ENCODE measurements around the gene STMND1. TPM values are rescaled to one million over a fixed set of nuclear protein-coding genes. Genes with fewer than 3 reads are reported as not detected.

The STMND1 gene
- total and polyA plus RNA-seq, 2 experiments from 2014 or later = 0.80 TPM; not detected in 1

GRCh38 chr6:17103715-17104114 is 1.9 kb downstream of the STMND1 start:
- Histone ChIP-seq H3K4me1 (ENCODE audit: insufficient read depth) (peaks cover 5% of the 10 kb centered on the region; the same call in 1 of the 2 replicates), H3K27me3 (ENCODE audit: insufficient read depth) (peaks cover 35% of the 10 kb centered on the region), H3F3A (replicated peaks; ENCODE audit: low read depth) (0 out of 2 replicates have a peak, but pooled peaks cover 5% of the 10 kb centered on the region), H2AFZ (no peak overlapping the region), H3K27ac (ENCODE audit: low read depth) (no peak overlapping the region), H3K4me3 (no peak overlapping the region), H4K20me1 (replicated peaks; ENCODE audit: insufficient read depth) (no peaks in the 10 kb centered on the region), H3K9me2 (ENCODE audit: insufficient read depth) (no peaks in the 10 kb centered on the region), H3K79me2 (replicated peaks; ENCODE audit: insufficient read depth) (no peaks in the 10 kb centered on the region), H3K4me2 (no peak overlapping the region), H3K36me3 (ENCODE audit: insufficient read depth) (no peaks in the 10 kb centered on the region)
- Mint-ChIP-seq H3K27me3 (ENCODE audit: insufficient read depth, low read depth, poor library complexity) (peaks cover 27% of the 10 kb centered on the region), H3K9me3 (no peaks in the 10 kb centered on the region), H3K36me3 (ENCODE audit: low read depth) (no peaks in the 10 kb centered on the region), H3K4me3 (no peak overlapping the region), H3K4me1 (peaks cover 14% of the 10 kb centered on the region), H3K27ac (no peak overlapping the region)
- peak; percentile 33 for ATAC-seq
- DNase-seq (ENCODE audit: low spot score) = peak; percentile 75
- no peak for TF ChIP-seq STAT1 (IDR thresholded peaks at IDR 0.05; ENCODE audit: unreplicated experiment)
- TF ChIP-seq CTCF (conservative IDR thresholded peaks at IDR 0.05; ENCODE audit: low read depth in 2 of 2) = peak; percentile 48 to 59

- Histone ChIP-seq H3K4me2 (no peak overlapping the region), H4K20me1 (replicated peaks; ENCODE audit: insufficient read depth) (no peaks in the 10 kb centered on the region), H3K4me1 (ENCODE audit: insufficient read depth) (no peaks in the 10 kb centered on the region), H3K27ac (ENCODE audit: low read depth) (no peak overlapping the region), H3K36me3 (ENCODE audit: insufficient read depth) (no peaks in the 10 kb centered on the region), H3K27me3 (ENCODE audit: insufficient read depth) (peaks cover 8% of the 10 kb centered on the region), H3K79me2 (replicated peaks; ENCODE audit: insufficient read depth) (no peaks in the 10 kb centered on the region), H3K4me3 (no peak overlapping the region), H2AFZ (no peak overlapping the region), H3F3A (replicated peaks; ENCODE audit: low read depth) (no peaks in the 10 kb centered on the region), H3K9me2 (ENCODE audit: insufficient read depth) (no peaks in the 10 kb centered on the region)
- H3K9me3 Mint-ChIP-seq = no peaks in the 10 kb centered on the region
- no peak overlapping the region for H3K27ac Mint-ChIP-seq
- H3K27me3 Mint-ChIP-seq (ENCODE audit: insufficient read depth, low read depth, poor library complexity) = peaks cover 13% of the 10 kb centered on the region
- ATAC-seq (no peak), DNase-seq (ENCODE audit: low spot score) (no peak)
- H3K36me3 Mint-ChIP-seq (ENCODE audit: low read depth) = no peaks in the 10 kb centered on the region
- H3K4me3 Mint-ChIP-seq = no peak overlapping the region
- no peak for TF ChIP-seq JUNB (IDR thresholded peaks at IDR 0.05; ENCODE audit: unreplicated experiment)
- no peak for TF ChIP-seq STAT1 (IDR thresholded peaks at IDR 0.05; ENCODE audit: unreplicated experiment)
- TF ChIP-seq ZNF462 (CRISPR knock-in tag; IDR thresholded peaks at IDR 0.05) = no peak
- H3K4me1 Mint-ChIP-seq = no peaks in the 10 kb centered on the region
These were observed 6.0 kb downstream of the STMND1 start for GRCh38 chr6:17107863-17108262.

Measured in GM23338 (cell line).